Measurements from ENCODE around the gene TRHDE.

Gene TRHDE

GRCh38 chr12:72272091-72272661 is at the start of gene TRHDE:
TSS of gene TRHDE (plus strand) at chr12:72272370. CDS start at chr12:72272644, 274 bp downstream.
- peak in 7 of 14 donors; percentile 13 to 62 (median 39) for DNase-seq

GRCh38 chr12:72226510-72226909 is 45.7 kb upstream of the TRHDE start:
- DNase-seq: no peak

GRCh38 chr12:72228424-72228823 is 43.7 kb upstream of the TRHDE start:
- DNase-seq: no peak

- no peak for DNase-seq
Observed at GRCh38 chr12:72230589-72230988, 41.6 kb upstream of the TRHDE start.

- DNase-seq: no peak
Observed at GRCh38 chr12:72234886-72235285, 37.3 kb upstream of the TRHDE start.

- no peak for DNase-seq
Observed at GRCh38 chr12:72236071-72236705, 36.0 kb upstream of the TRHDE start.

GRCh38 chr12:72241552-72241951 is 30.6 kb upstream of the TRHDE start:
- no peak for DNase-seq

- DNase-seq: no peak
Observed at GRCh38 chr12:72242946-72243345, 29.2 kb upstream of the TRHDE start.

- no peak for DNase-seq
Observed at GRCh38 chr12:72246370-72246769, 25.8 kb upstream of the TRHDE start.

GRCh38 chr12:72250346-72250745 is 21.8 kb upstream of the TRHDE start:
- DNase-seq: no peak

- DNase-seq: no peak
Observed at GRCh38 chr12:72256725-72257124, 15.4 kb upstream of the TRHDE start.

- DNase-seq: peak in 1 of 14 donors; percentile 55
Observed at GRCh38 chr12:72261885-72262284, 10.3 kb upstream of the TRHDE start.

- DNase-seq: peak in 1 of 14 donors; percentile 48
Observed at GRCh38 chr12:72264548-72265175, 7.5 kb upstream of the TRHDE start.

- DNase-seq: peak in 1 of 14 donors; percentile 66
Observed at GRCh38 chr12:72267974-72268373, 4.2 kb upstream of the TRHDE start.

GRCh38 chr12:72268386-72268785 is 3.8 kb upstream of the TRHDE start:
- peak in 1 of 14 donors; percentile 66 for DNase-seq

GRCh38 chr12:72269491-72269890 is 2.7 kb upstream of the TRHDE start:
- peak in 1 of 14 donors; percentile 41 for DNase-seq

- peak in 1 of 14 donors; percentile 57 for DNase-seq
Observed at GRCh38 chr12:72270246-72270645, 1.9 kb upstream of the TRHDE start.

GRCh38 chr12:72270961-72271360 is 1.2 kb upstream of the TRHDE start:
- DNase-seq: no peak

GRCh38 chr12:72271451-72272090 is 599 bp upstream of the TRHDE start:
- DNase-seq: peak in 5 of 14 donors; percentile 18 to 72 (median 36)

- DNase-seq: peak in 1 of 14 donors; percentile 51
Observed at GRCh38 chr12:72272731-72273498, 745 bp downstream of the TRHDE start.

- no peak for DNase-seq
Observed at GRCh38 chr12:72273499-72273837, 1.3 kb downstream of the TRHDE start.

- DNase-seq: peak in 2 of 14 donors; percentile 17 to 76
Observed at GRCh38 chr12:72273851-72274351, 1.7 kb downstream of the TRHDE start.
